ENCODE results near the gene GPATCH1. TPM values are rescaled to one million over a fixed set of nuclear protein-coding genes. Genes with fewer than 3 reads are reported as not detected.
"Not testable (repeated sequence)": the region's sequence is repeated elsewhere in the genome, so short reads cannot be mapped to it uniquely, and the experiment has no call there.

The GPATCH1 gene
- total and polyA plus RNA-seq, 3 experiments from 2014 or later: 6.7 to 13.7 (median 11.5) TPM

DNA sequence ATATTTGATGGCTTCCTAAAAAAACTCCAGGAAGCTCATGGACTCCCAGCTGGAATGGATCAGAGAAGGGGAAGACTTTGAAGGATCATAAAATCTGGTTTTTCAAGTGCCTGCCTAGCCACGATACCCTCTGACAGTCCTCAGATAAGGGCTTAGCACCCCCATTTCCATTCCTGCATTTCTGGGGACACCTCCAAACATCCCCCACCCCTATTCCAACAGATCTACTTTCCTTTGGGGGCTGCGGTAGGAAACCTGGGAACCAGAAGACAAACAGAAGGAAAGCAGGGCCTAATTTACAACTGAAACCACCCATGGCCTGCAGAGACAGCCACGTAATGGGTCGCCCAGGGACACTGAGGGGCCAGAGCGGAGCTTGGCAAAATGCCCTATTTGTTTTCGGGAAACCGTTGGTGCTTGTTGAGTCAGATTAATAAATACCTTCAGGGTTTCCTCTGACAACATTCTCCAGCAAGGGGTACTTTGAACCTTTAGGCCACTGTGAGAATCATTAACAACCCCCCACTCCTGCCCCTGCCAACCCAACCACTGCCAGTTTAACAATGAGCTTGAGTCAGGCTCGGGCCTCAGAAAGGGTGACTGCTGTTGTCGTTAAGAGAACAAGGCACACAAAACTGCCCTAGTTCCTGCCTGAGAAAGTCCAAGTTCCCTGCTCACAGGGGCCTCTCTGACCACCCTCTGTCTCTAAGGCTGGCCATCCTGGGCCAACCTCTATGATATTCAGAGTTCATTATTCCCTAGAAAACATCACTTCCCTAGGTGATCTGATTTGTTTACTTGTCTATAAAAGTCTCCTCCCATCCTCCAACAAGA is 39.8 kb upstream of the GPATCH1 start:
- no peak overlapping the region for H3K4me3 ChIP-seq (ENCODE audit: low read length)
- no peaks in the 10 kb centered on the region for H3K4me1 ChIP-seq (ENCODE audit: insufficient read depth, low read length)
- CTCF ChIA-PET: no interaction called here
- H3K27me3 ChIP-seq (ENCODE audit: insufficient read depth, low read length, poor library complexity, severe bottlenecking): no peaks in the 10 kb centered on the region
- POLR2A ChIA-PET: no interaction called here
- Mint-ChIP-seq H3K4me3 (no peak overlapping the region), H3K27me3 (peaks cover 1 to 3% of the 10 kb centered on the region in 2 donors), H3K9me3 (no peaks in the 10 kb centered on the region), H3K4me1 (peaks cover 8 to 9% (median 9%) of the 10 kb centered on the region in 3 donors), H3K36me3 (no peaks in the 10 kb centered on the region), H3K27ac (no peak overlapping the region)
- H3K9me3 ChIP-seq (ENCODE audit: low read length): no peaks in the 10 kb centered on the region
- no peak for DNase-seq
- no peaks in the 10 kb centered on the region for H3K36me3 ChIP-seq (ENCODE audit: insufficient read depth, low read length)
- H3K27ac ChIP-seq (ENCODE audit: low read depth, low read length): no peak overlapping the region

DNA sequence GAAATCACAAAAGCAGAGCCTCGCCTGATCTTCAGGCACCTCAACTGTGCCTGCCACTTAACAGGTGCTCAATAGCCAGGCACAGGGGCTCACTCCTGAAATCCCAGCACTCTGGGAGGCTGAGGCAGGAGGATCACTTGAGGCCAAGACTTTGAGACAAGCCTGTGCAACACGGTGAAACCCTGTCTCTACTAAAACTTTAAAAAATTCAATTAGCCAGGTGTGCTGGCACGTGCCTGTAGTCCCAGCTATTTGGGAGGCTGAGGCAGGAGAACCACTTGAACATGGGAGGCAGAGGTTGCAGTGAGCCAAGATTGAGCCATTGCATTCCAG is 39.2 kb upstream of the GPATCH1 start:
- H3K27ac ChIP-seq (ENCODE audit: low read depth, low read length); H3K27ac Mint-ChIP-seq; H3K27me3 Mint-ChIP-seq; H3K36me3 Mint-ChIP-seq; H3K36me3 ChIP-seq (ENCODE audit: insufficient read depth, low read length); H3K9me3 ChIP-seq (ENCODE audit: low read length); H3K4me1 ChIP-seq (ENCODE audit: insufficient read depth, low read length); H3K4me1 Mint-ChIP-seq; H3K27me3 ChIP-seq (ENCODE audit: insufficient read depth, low read length, poor library complexity, severe bottlenecking); POLR2A ChIA-PET; CTCF ChIA-PET; H3K9me3 Mint-ChIP-seq; H3K4me3 ChIP-seq (ENCODE audit: low read length); DNase-seq; H3K4me3 Mint-ChIP-seq: not testable (repeated sequence)

GRCh38 chr19:33047422-33047821 is 33.6 kb upstream of the GPATCH1 start:
- CTCF ChIA-PET: no interaction called here
- H3K4me1 ChIP-seq (ENCODE audit: insufficient read depth, low read length): no peaks in the 10 kb centered on the region
- peaks cover 6 to 9% of the 10 kb centered on the region in 2 donors for H3K27me3 Mint-ChIP-seq
- H3K9me3 Mint-ChIP-seq: no peaks in the 10 kb centered on the region
- no peak overlapping the region for H3K4me3 ChIP-seq (ENCODE audit: low read length)
- H3K36me3 ChIP-seq (ENCODE audit: insufficient read depth, low read length): no peaks in the 10 kb centered on the region
- no peaks in the 10 kb centered on the region for H3K36me3 Mint-ChIP-seq
- H3K9me3 ChIP-seq (ENCODE audit: low read length): no peaks in the 10 kb centered on the region
- H3K27ac Mint-ChIP-seq: no peak overlapping the region
- H3K4me3 Mint-ChIP-seq: no peak overlapping the region
- H3K27ac ChIP-seq (ENCODE audit: low read depth, low read length): no peak overlapping the region
- no peaks in the 10 kb centered on the region for H3K4me1 Mint-ChIP-seq
- DNase-seq: no peak
- H3K27me3 ChIP-seq (ENCODE audit: insufficient read depth, low read length, poor library complexity, severe bottlenecking): no peaks in the 10 kb centered on the region
- POLR2A ChIA-PET: no interaction called here

- Mint-ChIP-seq H3K4me1 (no peaks in the 10 kb centered on the region), H3K9me3 (no peaks in the 10 kb centered on the region), H3K36me3 (no peaks in the 10 kb centered on the region), H3K27me3 (peaks cover 6 to 9% of the 10 kb centered on the region in 2 donors), H3K4me3 (no peak overlapping the region), H3K27ac (no peak overlapping the region)
- CTCF ChIA-PET: no interaction called here
- H3K36me3 ChIP-seq (ENCODE audit: insufficient read depth, low read length): no peaks in the 10 kb centered on the region
- H3K27me3 ChIP-seq (ENCODE audit: insufficient read depth, low read length, poor library complexity, severe bottlenecking): no peaks in the 10 kb centered on the region
- H3K4me3 ChIP-seq (ENCODE audit: low read length): no peak overlapping the region
- H3K4me1 ChIP-seq (ENCODE audit: insufficient read depth, low read length): no peaks in the 10 kb centered on the region
- no peak overlapping the region for H3K27ac ChIP-seq (ENCODE audit: low read depth, low read length)
- H3K9me3 ChIP-seq (ENCODE audit: low read length): no peaks in the 10 kb centered on the region
- DNase-seq: no peak
- POLR2A ChIA-PET: interaction anchor here (0.5 kb wide), 1 partner anchor 69 kb away, joined by 4 read pairs; no protein-coding TSS in a partner anchor
These were observed 31.9 kb upstream of the GPATCH1 start for GRCh38 chr19:33048806-33049676.

- DNase-seq: no peak
- H3K4me1 Mint-ChIP-seq: no peaks in the 10 kb centered on the region
- peaks cover 5 to 9% of the 10 kb centered on the region in 2 donors for H3K27me3 Mint-ChIP-seq
- no peaks in the 10 kb centered on the region for H3K4me1 ChIP-seq (ENCODE audit: insufficient read depth, low read length)
- H3K27ac ChIP-seq (ENCODE audit: low read depth, low read length): no peak overlapping the region
- no peaks in the 10 kb centered on the region for H3K9me3 Mint-ChIP-seq
- no peaks in the 10 kb centered on the region for H3K36me3 ChIP-seq (ENCODE audit: insufficient read depth, low read length)
- no peak overlapping the region for H3K27ac Mint-ChIP-seq
- no peaks in the 10 kb centered on the region for H3K36me3 Mint-ChIP-seq
- no peak overlapping the region for H3K4me3 Mint-ChIP-seq
- H3K9me3 ChIP-seq (ENCODE audit: low read length): no peaks in the 10 kb centered on the region
- H3K4me3 ChIP-seq (ENCODE audit: low read length): no peak overlapping the region
- CTCF ChIA-PET: no interaction called here
- no peaks in the 10 kb centered on the region for H3K27me3 ChIP-seq (ENCODE audit: insufficient read depth, low read length, poor library complexity, severe bottlenecking)
- POLR2A ChIA-PET: no interaction called here
These were observed 30.9 kb upstream of the GPATCH1 start for GRCh38 chr19:33050110-33050509.

- DNase-seq: no peak
- no peak overlapping the region for H3K4me3 Mint-ChIP-seq
- no peaks in the 10 kb centered on the region for H3K4me1 ChIP-seq (ENCODE audit: insufficient read depth, low read length)
- H3K9me3 Mint-ChIP-seq: no peaks in the 10 kb centered on the region
- POLR2A ChIA-PET: no interaction called here
- no peaks in the 10 kb centered on the region for H3K4me1 Mint-ChIP-seq
- H3K4me3 ChIP-seq (ENCODE audit: low read length): no peak overlapping the region
- H3K27ac ChIP-seq (ENCODE audit: low read depth, low read length): no peak overlapping the region
- no peaks in the 10 kb centered on the region for H3K36me3 ChIP-seq (ENCODE audit: insufficient read depth, low read length)
- no peaks in the 10 kb centered on the region for H3K27me3 ChIP-seq (ENCODE audit: insufficient read depth, low read length, poor library complexity, severe bottlenecking)
- peaks cover under 1 to 2% of the 10 kb centered on the region in 2 donors for H3K27me3 Mint-ChIP-seq
- H3K9me3 ChIP-seq (ENCODE audit: low read length): no peaks in the 10 kb centered on the region
- no peaks in the 10 kb centered on the region for H3K36me3 Mint-ChIP-seq
- CTCF ChIA-PET: no interaction called here
- peak overlapping the region in 1 of 8 donors; percentile 33 for H3K27ac Mint-ChIP-seq
These were observed 28.5 kb upstream of the GPATCH1 start for GRCh38 chr19:33052352-33052972.

DNA sequence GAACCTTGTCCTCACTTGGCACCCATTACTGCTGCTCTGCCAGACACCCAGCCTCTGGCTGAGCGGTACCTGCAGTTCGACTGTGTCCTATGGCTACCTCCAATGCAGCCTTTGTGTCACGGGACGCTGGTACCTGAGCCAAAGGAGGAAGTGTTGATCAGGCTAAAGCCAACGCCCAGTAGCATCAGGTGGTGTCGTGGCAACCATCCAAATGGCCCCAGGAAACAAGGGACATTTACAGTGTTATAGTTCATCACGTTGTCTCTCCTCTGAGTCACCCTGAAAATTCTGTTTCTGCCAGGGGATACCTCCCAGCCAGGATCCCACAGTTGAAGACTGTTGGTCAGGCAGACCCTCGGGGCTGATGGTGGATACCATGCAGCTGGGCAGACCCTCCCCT is 26.4 kb upstream of the GPATCH1 start:
- H3K36me3 ChIP-seq (ENCODE audit: insufficient read depth, low read length): no peaks in the 10 kb centered on the region
- H3K4me3 ChIP-seq (ENCODE audit: low read length): no peak overlapping the region
- Mint-ChIP-seq H3K9me3 (no peaks in the 10 kb centered on the region), H3K27ac (no peak overlapping the region), H3K4me1 (no peaks in the 10 kb centered on the region), H3K4me3 (no peak overlapping the region), H3K36me3 (no peaks in the 10 kb centered on the region), H3K27me3 (peaks cover 2 to 3% of the 10 kb centered on the region in 2 donors)
- no peak for DNase-seq
- H3K27ac ChIP-seq (ENCODE audit: low read depth, low read length): no peak overlapping the region
- no peaks in the 10 kb centered on the region for H3K9me3 ChIP-seq (ENCODE audit: low read length)
- H3K4me1 ChIP-seq (ENCODE audit: insufficient read depth, low read length): no peaks in the 10 kb centered on the region
- ChIA-PET POLR2A (interaction anchor here (0.7 kb wide), 1 partner anchor 18 kb away, joined by 5 read pairs; no protein-coding TSS in a partner anchor), CTCF (no interaction called here)
- no peaks in the 10 kb centered on the region for H3K27me3 ChIP-seq (ENCODE audit: insufficient read depth, low read length, poor library complexity, severe bottlenecking)

- Mint-ChIP-seq H3K4me1 (no peaks in the 10 kb centered on the region), H3K4me3 (no peak overlapping the region), H3K9me3 (no peaks in the 10 kb centered on the region), H3K27ac (no peak overlapping the region), H3K36me3 (no peaks in the 10 kb centered on the region), H3K27me3 (peaks cover 8 to 11% of the 10 kb centered on the region in 2 donors)
- H3K9me3 ChIP-seq (ENCODE audit: low read length): no peaks in the 10 kb centered on the region
- CTCF ChIA-PET: no interaction called here
- H3K36me3 ChIP-seq (ENCODE audit: insufficient read depth, low read length): no peaks in the 10 kb centered on the region
- no peak overlapping the region for H3K4me3 ChIP-seq (ENCODE audit: low read length)
- POLR2A ChIA-PET: no interaction called here
- no peaks in the 10 kb centered on the region for H3K4me1 ChIP-seq (ENCODE audit: insufficient read depth, low read length)
- no peak for DNase-seq
- no peak overlapping the region for H3K27ac ChIP-seq (ENCODE audit: low read depth, low read length)
- no peaks in the 10 kb centered on the region for H3K27me3 ChIP-seq (ENCODE audit: insufficient read depth, low read length, poor library complexity, severe bottlenecking)
These were observed 25.3 kb upstream of the GPATCH1 start for GRCh38 chr19:33055718-33056117.

All from CD8-positive, alpha-beta memory T cell (primary cell).